Effector memory CD4-positive, alpha-beta T cell (primary cell): ENCODE data around the gene BCAR3.

Experiments used
- DNase-seq, 3 donors: peaks; one replicate each; pipeline ENCODE4 v3.0.0-alpha.2; 2020
- H3K27ac ChIP-seq: 2 replicates; pipeline ENCODE4 v1.7.0; 2013; ENCODE audit warnings: mild to moderate bottlenecking, low read length, moderate library complexity; ENCODE audit not compliant: insufficient read depth, poor library complexity, severe bottlenecking
- H3K27me3 ChIP-seq: replicated peaks from 2 replicates; pipeline ENCODE4 v1.7.0; 2013; ENCODE audit warnings: mild to moderate bottlenecking, low read length; ENCODE audit not compliant: insufficient read depth, control insufficient read depth, poor library complexity, severe bottlenecking
- H3K36me3 ChIP-seq: 2 replicates; pipeline ENCODE4 v1.7.0; 2013; ENCODE audit warnings: mild to moderate bottlenecking, low read length, moderate library complexity; ENCODE audit not compliant: control insufficient read depth, insufficient read depth
- H3K4me1 ChIP-seq: 2 replicates; pipeline ENCODE4 v1.7.0; 2013; ENCODE audit warnings: low read length, mild to moderate bottlenecking; ENCODE audit not compliant: control insufficient read depth, insufficient read depth, poor library complexity, severe bottlenecking
- H3K4me3 ChIP-seq: 2 replicates; pipeline ENCODE4 v1.7.0; 2013; ENCODE audit warnings: low read length, low read depth, mild to moderate bottlenecking; ENCODE audit not compliant: insufficient read depth, poor library complexity, severe bottlenecking
- H3K9me3 ChIP-seq: 2 replicates; pipeline ENCODE4 v1.7.0; 2013; ENCODE audit warnings: mild to moderate bottlenecking, low read length, moderate library complexity; ENCODE audit not compliant: control insufficient read depth

Gene BCAR3

GRCh38 chr1:93611668-93612067 lies 70.0 kb downstream of the BCAR3 start:
- Histone ChIP-seq H3K27ac (no peak overlapping the region), H3K9me3 (no peaks in the 10 kb centered on the region), H3K27me3 (no peaks in the 10 kb centered on the region), H3K4me3 (no peak overlapping the region), H3K36me3 (no peaks in the 10 kb centered on the region), H3K4me1 (peaks cover 6% of the 10 kb centered on the region)
- DNase-seq, result no peak

- no peaks in the 10 kb centered on the region for H3K27me3 ChIP-seq
- H3K36me3 ChIP-seq, result no peaks in the 10 kb centered on the region
- H3K27ac ChIP-seq, result no peak overlapping the region
- H3K9me3 ChIP-seq, result no peaks in the 10 kb centered on the region
- H3K4me1 ChIP-seq, result no peaks in the 10 kb centered on the region
- DNase-seq, result no peak
- no peak overlapping the region for H3K4me3 ChIP-seq
Observed at GRCh38 chr1:93609536-93609935, 72.1 kb downstream of the BCAR3 start.

- DNase-seq, result no peak
Observed at GRCh38 chr1:93608187-93609109, 73.2 kb downstream of the BCAR3 start.

GRCh38 chr1:93607814-93608186 lies 73.8 kb downstream of the BCAR3 start:
- DNase-seq, result no peak
- H3K4me3 ChIP-seq, result no peak overlapping the region
- H3K27me3 ChIP-seq, result no peaks in the 10 kb centered on the region
- H3K36me3 ChIP-seq, result no peaks in the 10 kb centered on the region
- H3K27ac ChIP-seq, result no peak overlapping the region
- H3K9me3 ChIP-seq, result no peaks in the 10 kb centered on the region
- H3K4me1 ChIP-seq, result no peaks in the 10 kb centered on the region

More at GRCh38 chr1:93608187-93609109, 73.2 kb downstream of the BCAR3 start:
- Histone ChIP-seq H3K4me3 (no peak overlapping the region), H3K36me3 (no peaks in the 10 kb centered on the region), H3K27ac (no peak overlapping the region), H3K4me1 (no peaks in the 10 kb centered on the region), H3K27me3 (no peaks in the 10 kb centered on the region), H3K9me3 (no peaks in the 10 kb centered on the region)

- Histone ChIP-seq H3K27ac (no peak overlapping the region), H3K36me3 (no peaks in the 10 kb centered on the region), H3K4me3 (no peak overlapping the region), H3K9me3 (no peaks in the 10 kb centered on the region), H3K27me3 (no peaks in the 10 kb centered on the region), H3K4me1 (no peaks in the 10 kb centered on the region)
- no peak for DNase-seq
Observed at GRCh38 chr1:93605812-93606512, 75.7 kb downstream of the BCAR3 start.

GRCh38 chr1:93605026-93605568 lies 76.5 kb downstream of the BCAR3 start:
- no peak for DNase-seq
- Histone ChIP-seq H3K4me1 (no peaks in the 10 kb centered on the region), H3K36me3 (no peaks in the 10 kb centered on the region), H3K27ac (no peak overlapping the region), H3K4me3 (no peak overlapping the region), H3K9me3 (no peaks in the 10 kb centered on the region), H3K27me3 (no peaks in the 10 kb centered on the region)

- Histone ChIP-seq H3K36me3 (no peaks in the 10 kb centered on the region), H3K27ac (no peak overlapping the region), H3K4me3 (no peak overlapping the region), H3K4me1 (no peaks in the 10 kb centered on the region), H3K27me3 (no peaks in the 10 kb centered on the region), H3K9me3 (no peaks in the 10 kb centered on the region)
- DNase-seq, result no peak
Observed at GRCh38 chr1:93604411-93604810, 77.2 kb downstream of the BCAR3 start.

- Histone ChIP-seq H3K27me3 (no peaks in the 10 kb centered on the region), H3K27ac (no peak overlapping the region), H3K4me3 (no peak overlapping the region), H3K4me1 (no peaks in the 10 kb centered on the region), H3K36me3 (no peaks in the 10 kb centered on the region), H3K9me3 (no peaks in the 10 kb centered on the region)
- DNase-seq, result no peak
Observed at GRCh38 chr1:93603601-93604000, 78.0 kb downstream of the BCAR3 start.

- no peaks in the 10 kb centered on the region for H3K9me3 ChIP-seq
- no peak overlapping the region for H3K4me3 ChIP-seq
- H3K27me3 ChIP-seq, result no peaks in the 10 kb centered on the region
- H3K27ac ChIP-seq, result no peak overlapping the region
- no peaks in the 10 kb centered on the region for H3K4me1 ChIP-seq
- H3K36me3 ChIP-seq, result no peaks in the 10 kb centered on the region
- DNase-seq, result no peak
Observed at GRCh38 chr1:93603106-93603505, 78.5 kb downstream of the BCAR3 start.

GRCh38 chr1:93602101-93602500 lies 79.5 kb downstream of the BCAR3 start:
- H3K9me3 ChIP-seq, result no peaks in the 10 kb centered on the region
- H3K36me3 ChIP-seq, result no peaks in the 10 kb centered on the region
- H3K4me3 ChIP-seq, result no peak overlapping the region
- H3K27me3 ChIP-seq, result no peaks in the 10 kb centered on the region
- H3K27ac ChIP-seq, result no peak overlapping the region
- DNase-seq, result no peak
- no peaks in the 10 kb centered on the region for H3K4me1 ChIP-seq
